Measurements from ENCODE around the gene SOHLH2.

SOHLH2 gene

DNA sequence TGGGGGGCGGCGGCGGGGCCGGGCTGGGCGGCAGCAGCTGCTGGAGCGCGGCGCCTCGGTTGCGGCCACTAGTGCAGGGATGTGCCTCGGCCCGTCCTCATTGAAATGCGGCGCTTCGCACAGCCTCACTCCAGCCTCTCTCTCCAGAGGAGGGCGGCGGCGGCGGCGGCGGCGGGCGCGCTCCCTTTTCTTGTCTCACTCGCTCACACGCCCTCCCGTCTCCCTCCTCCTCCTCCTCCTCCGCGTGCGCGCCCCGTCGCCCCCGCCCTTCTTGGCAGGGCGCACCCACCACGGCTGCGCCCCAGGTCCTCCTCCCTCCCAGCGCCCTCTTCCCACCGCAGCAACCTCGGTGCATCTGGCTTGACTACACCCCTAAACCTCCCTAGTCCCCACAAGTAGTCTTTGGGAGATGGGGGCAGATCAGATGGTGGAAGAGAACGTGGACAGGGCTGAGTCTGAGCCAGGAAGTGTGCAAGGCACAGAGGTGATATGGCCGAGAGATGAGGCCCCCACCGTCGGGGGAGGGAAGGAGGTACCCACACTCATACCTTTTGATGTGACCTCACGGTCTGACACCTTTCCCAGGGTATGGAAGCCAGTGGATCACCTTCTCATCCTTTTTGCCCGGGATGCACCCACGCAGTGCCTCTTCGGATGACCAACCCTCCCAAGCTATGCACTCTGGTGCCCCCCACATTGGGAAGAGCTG lies 83.0 kb downstream of the SOHLH2 start, which contains the start of gene DCLK1:
DCLK1 (minus strand) TSS at position 161 of the 709 bp plus-strand sequence.
- DNase-seq, result no peak

- no peak for DNase-seq
Measured at GRCh38 chr13:36130552-36131221, 83.7 kb downstream of the SOHLH2 start.

GRCh38 chr13:36130193-36130551 lies 84.2 kb downstream of the SOHLH2 start:
- DNase-seq, result no peak

DNA sequence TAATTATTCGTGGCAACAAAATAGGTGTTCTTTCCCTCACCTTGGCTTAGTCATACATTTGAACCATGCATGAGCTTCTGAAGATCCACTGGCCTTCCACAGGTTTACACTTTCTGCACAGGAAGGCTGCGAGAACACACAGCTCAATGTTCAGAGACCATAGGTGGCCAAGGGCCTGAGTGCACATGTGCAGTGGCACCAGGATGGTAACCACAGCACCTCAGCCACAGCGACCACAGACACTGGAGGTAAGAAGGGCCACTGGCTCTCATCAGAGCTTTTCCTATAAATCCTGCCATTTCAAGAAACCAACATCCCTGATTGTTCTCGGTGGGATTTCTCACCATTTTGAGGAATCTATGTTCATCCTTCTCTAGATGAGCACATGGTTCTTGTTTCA lies 84.8 kb downstream of the SOHLH2 start:
- DNase-seq, result no peak

GRCh38 chr13:36126491-36126890 lies 87.9 kb downstream of the SOHLH2 start:
- no peak for DNase-seq

DNA sequence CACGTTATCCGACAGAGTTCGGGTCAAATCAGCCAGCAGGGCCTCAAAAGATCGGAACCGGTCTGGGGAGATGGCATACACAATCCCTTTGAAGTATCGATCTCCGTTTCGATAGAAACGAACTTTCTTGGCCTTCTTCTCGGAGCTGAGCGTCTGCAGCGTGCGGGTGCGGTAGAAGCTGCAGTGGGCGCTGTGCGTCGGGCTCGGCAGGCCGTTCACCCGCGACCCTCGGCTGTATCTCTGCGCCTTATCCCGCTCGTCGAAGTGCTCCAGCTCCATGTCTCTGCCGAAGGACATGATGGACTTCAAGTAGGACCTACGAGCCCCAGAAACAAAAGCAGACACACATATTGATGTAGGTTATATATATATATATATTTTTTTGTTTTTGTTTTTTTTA lies 88.5 kb downstream of the SOHLH2 start:
- no peak for DNase-seq

- no peak for DNase-seq
Measured at GRCh38 chr13:36124236-36124822, 90.0 kb downstream of the SOHLH2 start.
